Measurements from ENCODE around the gene BHLHE41. TPM values are rescaled to one million over a fixed set of nuclear protein-coding genes. Genes with fewer than 3 reads are reported as not detected.

The BHLHE41 gene
- polyA plus RNA-seq, 1 donor from 2014 or later, result not detected

- Histone ChIP-seq H3K27ac (ENCODE audit: low read length) (no peak overlapping the region), H4K20me1 (ENCODE audit: insufficient read depth) (no peaks in the 10 kb centered on the region), H3K79me2 (replicated peaks; ENCODE audit: insufficient read depth, low read length) (no peaks in the 10 kb centered on the region), H3K9me3 (ENCODE audit: low read length) (no peaks in the 10 kb centered on the region), H3K4me3 (ENCODE audit: low read length) (no peak overlapping the region), H3K36me3 (ENCODE audit: insufficient read depth, low read length) (no peaks in the 10 kb centered on the region), H3K4me2 (ENCODE audit: low read length) (no peak overlapping the region), H2AFZ (ENCODE audit: low read depth, low read length) (no peak overlapping the region), H3K27me3 (ENCODE audit: insufficient read depth, low read depth, low read length) (peaks cover 83% of the 10 kb centered on the region), H3F3A (ENCODE audit: insufficient read depth, low read length, poor library complexity, severe bottlenecking) (no peaks in the 10 kb centered on the region), H3K9ac (ENCODE audit: low read length) (no peak overlapping the region), H3K9me2 (ENCODE audit: insufficient read depth, low read length) (no peaks in the 10 kb centered on the region)
- no peak for TF ChIP-seq TAF1 (IDR thresholded peaks at IDR 0.05; ENCODE audit: low read depth)
- TF ChIP-seq EP300 (conservative IDR thresholded peaks at IDR 0.05; ENCODE audit: poor library complexity, severe bottlenecking), result no peak
- TF ChIP-seq RAD21 (conservative IDR thresholded peaks at IDR 0.05), result no peak
- TF ChIP-seq, protein P1, sequence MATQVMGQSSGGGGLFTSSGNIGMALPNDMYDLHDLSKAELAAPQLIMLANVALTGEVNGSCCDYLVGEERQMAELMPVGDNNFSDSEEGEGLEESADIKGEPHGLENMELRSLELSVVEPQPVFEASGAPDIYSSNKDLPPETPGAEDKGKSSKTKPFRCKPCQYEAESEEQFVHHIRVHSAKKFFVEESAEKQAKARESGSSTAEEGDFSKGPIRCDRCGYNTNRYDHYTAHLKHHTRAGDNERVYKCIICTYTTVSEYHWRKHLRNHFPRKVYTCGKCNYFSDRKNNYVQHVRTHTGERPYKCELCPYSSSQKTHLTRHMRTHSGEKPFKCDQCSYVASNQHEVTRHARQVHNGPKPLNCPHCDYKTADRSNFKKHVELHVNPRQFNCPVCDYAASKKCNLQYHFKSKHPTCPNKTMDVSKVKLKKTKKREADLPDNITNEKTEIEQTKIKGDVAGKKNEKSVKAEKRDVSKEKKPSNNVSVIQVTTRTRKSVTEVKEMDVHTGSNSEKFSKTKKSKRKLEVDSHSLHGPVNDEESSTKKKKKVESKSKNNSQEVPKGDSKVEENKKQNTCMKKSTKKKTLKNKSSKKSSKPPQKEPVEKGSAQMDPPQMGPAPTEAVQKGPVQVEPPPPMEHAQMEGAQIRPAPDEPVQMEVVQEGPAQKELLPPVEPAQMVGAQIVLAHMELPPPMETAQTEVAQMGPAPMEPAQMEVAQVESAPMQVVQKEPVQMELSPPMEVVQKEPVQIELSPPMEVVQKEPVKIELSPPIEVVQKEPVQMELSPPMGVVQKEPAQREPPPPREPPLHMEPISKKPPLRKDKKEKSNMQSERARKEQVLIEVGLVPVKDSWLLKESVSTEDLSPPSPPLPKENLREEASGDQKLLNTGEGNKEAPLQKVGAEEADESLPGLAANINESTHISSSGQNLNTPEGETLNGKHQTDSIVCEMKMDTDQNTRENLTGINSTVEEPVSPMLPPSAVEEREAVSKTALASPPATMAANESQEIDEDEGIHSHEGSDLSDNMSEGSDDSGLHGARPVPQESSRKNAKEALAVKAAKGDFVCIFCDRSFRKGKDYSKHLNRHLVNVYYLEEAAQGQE (IDR thresholded peaks at IDR 0.05; ENCODE audit: borderline replicate concordance), result no peak
- TF ChIP-seq SMC3 (conservative IDR thresholded peaks at IDR 0.05; ENCODE audit: poor library complexity), result no peak
- TF ChIP-seq POLR2AphosphoS5 (IDR thresholded peaks at IDR 0.05), result no peak
- TF ChIP-seq MXI1 (conservative IDR thresholded peaks at IDR 0.05; ENCODE audit: poor library complexity, severe bottlenecking), result no peak
- TF ChIP-seq EZH2 (IDR thresholded peaks at IDR 0.05; ENCODE audit: borderline replicate concordance, insufficient read depth, low read length, poor library complexity, severe bottlenecking), result no peak
- TF ChIP-seq, protein P2, sequence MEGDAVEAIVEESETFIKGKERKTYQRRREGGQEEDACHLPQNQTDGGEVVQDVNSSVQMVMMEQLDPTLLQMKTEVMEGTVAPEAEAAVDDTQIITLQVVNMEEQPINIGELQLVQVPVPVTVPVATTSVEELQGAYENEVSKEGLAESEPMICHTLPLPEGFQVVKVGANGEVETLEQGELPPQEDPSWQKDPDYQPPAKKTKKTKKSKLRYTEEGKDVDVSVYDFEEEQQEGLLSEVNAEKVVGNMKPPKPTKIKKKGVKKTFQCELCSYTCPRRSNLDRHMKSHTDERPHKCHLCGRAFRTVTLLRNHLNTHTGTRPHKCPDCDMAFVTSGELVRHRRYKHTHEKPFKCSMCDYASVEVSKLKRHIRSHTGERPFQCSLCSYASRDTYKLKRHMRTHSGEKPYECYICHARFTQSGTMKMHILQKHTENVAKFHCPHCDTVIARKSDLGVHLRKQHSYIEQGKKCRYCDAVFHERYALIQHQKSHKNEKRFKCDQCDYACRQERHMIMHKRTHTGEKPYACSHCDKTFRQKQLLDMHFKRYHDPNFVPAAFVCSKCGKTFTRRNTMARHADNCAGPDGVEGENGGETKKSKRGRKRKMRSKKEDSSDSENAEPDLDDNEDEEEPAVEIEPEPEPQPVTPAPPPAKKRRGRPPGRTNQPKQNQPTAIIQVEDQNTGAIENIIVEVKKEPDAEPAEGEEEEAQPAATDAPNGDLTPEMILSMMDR (IDR thresholded peaks at IDR 0.05; ENCODE audit: poor library complexity, severe bottlenecking), result no peak
Measured at GRCh38 chr12:26118308-26118707, 6.5 kb downstream of the BHLHE41 start.

DNA sequence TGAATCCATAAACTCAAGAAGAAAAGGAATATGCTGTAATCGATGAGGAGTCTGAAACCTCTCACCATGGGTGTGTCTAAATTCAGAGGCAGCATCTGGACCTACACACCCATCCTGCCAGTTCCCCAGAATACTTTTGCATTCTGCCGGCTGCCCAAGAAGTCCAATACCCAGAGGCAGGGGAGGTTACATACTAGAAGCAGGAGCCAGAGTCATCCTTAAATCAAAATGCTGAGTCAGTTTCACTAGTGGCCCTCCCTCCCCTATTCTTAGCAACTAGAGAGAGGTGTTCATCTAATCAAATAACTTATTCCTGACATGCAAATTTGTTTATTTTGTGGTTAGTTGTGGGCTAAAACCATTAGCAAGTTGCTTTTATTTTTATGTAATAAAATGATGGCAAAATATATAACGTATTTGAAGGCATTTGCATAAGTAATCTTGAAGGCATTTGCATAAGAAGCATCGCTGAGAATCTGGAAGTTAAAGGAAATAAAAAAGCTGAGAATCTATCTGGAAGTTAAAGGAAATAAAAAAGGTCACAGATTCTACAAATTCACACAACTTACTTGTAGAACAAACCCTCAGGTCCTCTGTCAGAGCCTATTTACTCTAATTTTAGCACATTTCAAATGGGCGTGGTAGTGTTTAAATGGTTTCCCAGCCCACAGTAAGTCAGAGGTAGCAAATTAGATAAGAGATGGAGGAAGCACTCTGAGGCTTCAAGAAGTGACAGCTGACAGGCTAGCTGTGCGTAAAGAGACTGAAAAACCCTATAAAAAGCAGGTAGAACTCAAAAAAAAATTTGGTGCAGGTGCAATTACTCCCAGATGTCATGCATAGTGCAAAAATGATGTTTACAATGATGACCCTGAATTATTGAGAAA, 7.8 kb downstream of the BHLHE41 start:
- Histone ChIP-seq H3K9me2 (ENCODE audit: insufficient read depth, low read length) (no peaks in the 10 kb centered on the region), H3K9ac (ENCODE audit: low read length) (no peak overlapping the region), H3F3A (ENCODE audit: insufficient read depth, low read length, poor library complexity, severe bottlenecking) (no peaks in the 10 kb centered on the region), H2AFZ (ENCODE audit: low read depth, low read length) (no peak overlapping the region), H3K79me2 (replicated peaks; ENCODE audit: insufficient read depth, low read length) (no peaks in the 10 kb centered on the region), H3K27me3 (ENCODE audit: insufficient read depth, low read depth, low read length) (peaks cover 87% of the 10 kb centered on the region), H3K36me3 (ENCODE audit: insufficient read depth, low read length) (no peaks in the 10 kb centered on the region), H4K20me1 (ENCODE audit: insufficient read depth) (no peaks in the 10 kb centered on the region), H3K27ac (ENCODE audit: low read length) (no peak overlapping the region), H3K9me3 (ENCODE audit: low read length) (no peaks in the 10 kb centered on the region), H3K4me3 (ENCODE audit: low read length) (no peak overlapping the region), H3K4me2 (ENCODE audit: low read length) (no peak overlapping the region)
- TF ChIP-seq MXI1 (conservative IDR thresholded peaks at IDR 0.05; ENCODE audit: poor library complexity, severe bottlenecking) (no peak), RAD21 (conservative IDR thresholded peaks at IDR 0.05) (no peak), EZH2 (IDR thresholded peaks at IDR 0.05; ENCODE audit: borderline replicate concordance, insufficient read depth, low read length, poor library complexity, severe bottlenecking) (no peak), SMC3 (conservative IDR thresholded peaks at IDR 0.05; ENCODE audit: poor library complexity) (no peak), EP300 (conservative IDR thresholded peaks at IDR 0.05; ENCODE audit: poor library complexity, severe bottlenecking) (no peak), POLR2AphosphoS5 (IDR thresholded peaks at IDR 0.05) (no peak), TAF1 (IDR thresholded peaks at IDR 0.05; ENCODE audit: low read depth) (no peak)
- TF ChIP-seq, protein P1 (IDR thresholded peaks at IDR 0.05; ENCODE audit: borderline replicate concordance), result no peak
- TF ChIP-seq, protein P2 (IDR thresholded peaks at IDR 0.05; ENCODE audit: poor library complexity, severe bottlenecking), result no peak

Measured in neural cell (in vitro differentiated cells).